ENCODE data around the gene TACR1. TPM values are rescaled to one million over a fixed set of nuclear protein-coding genes. Genes with fewer than 3 reads are reported as not detected.

Gene TACR1
- total RNA-seq, 1 donor from 2014 or later = not detected

- DNase-seq (ENCODE audit: low read depth) = no peak
- TF ChIP-seq CTCF (conservative IDR thresholded peaks at IDR 0.05; ENCODE audit: low read depth, low read length) = no peak
- no peak overlapping the region for H3K4me3 ChIP-seq (ENCODE audit: low read depth, low read length)
Observed at GRCh38 chr2:75022516-75022915, 176.8 kb downstream of the TACR1 start.

- peak; percentile 42 for DNase-seq (ENCODE audit: low read depth)
- TF ChIP-seq CTCF (conservative IDR thresholded peaks at IDR 0.05; ENCODE audit: low read depth, low read length) = no peak
- H3K4me3 ChIP-seq (ENCODE audit: low read depth, low read length) = no peak overlapping the region
Observed at GRCh38 chr2:75021672-75022071, 177.6 kb downstream of the TACR1 start.

- no peak for TF ChIP-seq CTCF (conservative IDR thresholded peaks at IDR 0.05; ENCODE audit: low read depth, low read length)
- no peak overlapping the region for H3K4me3 ChIP-seq (ENCODE audit: low read depth, low read length)
- DNase-seq (ENCODE audit: low read depth) = no peak
Observed at GRCh38 chr2:75020476-75020875, 178.8 kb downstream of the TACR1 start.

- TF ChIP-seq CTCF (conservative IDR thresholded peaks at IDR 0.05; ENCODE audit: low read depth, low read length) = no peak
- no peak overlapping the region for H3K4me3 ChIP-seq (ENCODE audit: low read depth, low read length)
Observed at GRCh38 chr2:75019790-75020189, 179.5 kb downstream of the TACR1 start.

GRCh38 chr2:75018162-75018561, 181.2 kb downstream of the TACR1 start:
- no peak for DNase-seq (ENCODE audit: low read depth)
- H3K4me3 ChIP-seq (ENCODE audit: low read depth, low read length) = no peak overlapping the region
- no peak for TF ChIP-seq CTCF (conservative IDR thresholded peaks at IDR 0.05; ENCODE audit: low read depth, low read length)

More at GRCh38 chr2:75019790-75020189, 179.5 kb downstream of the TACR1 start:
- DNase-seq (ENCODE audit: low read depth) = no peak

GRCh38 chr2:75012080-75012479, 187.2 kb downstream of the TACR1 start:
- no peak for TF ChIP-seq CTCF (conservative IDR thresholded peaks at IDR 0.05; ENCODE audit: low read depth, low read length)
- H3K4me3 ChIP-seq (ENCODE audit: low read depth, low read length) = no peak overlapping the region
- no peak for DNase-seq (ENCODE audit: low read depth)

- TF ChIP-seq CTCF (conservative IDR thresholded peaks at IDR 0.05; ENCODE audit: low read depth, low read length) = no peak
- no peak overlapping the region for H3K4me3 ChIP-seq (ENCODE audit: low read depth, low read length)
- no peak for DNase-seq (ENCODE audit: low read depth)
Observed at GRCh38 chr2:75010571-75010970, 188.7 kb downstream of the TACR1 start.
